ENCODE results near the gene ASXL3. TPM values are rescaled to one million over a fixed set of nuclear protein-coding genes. Genes with fewer than 3 reads are reported as not detected.

Gene ASXL3
- total RNA-seq, 1 donor from 2014 or later: 1.3 TPM

DNA sequence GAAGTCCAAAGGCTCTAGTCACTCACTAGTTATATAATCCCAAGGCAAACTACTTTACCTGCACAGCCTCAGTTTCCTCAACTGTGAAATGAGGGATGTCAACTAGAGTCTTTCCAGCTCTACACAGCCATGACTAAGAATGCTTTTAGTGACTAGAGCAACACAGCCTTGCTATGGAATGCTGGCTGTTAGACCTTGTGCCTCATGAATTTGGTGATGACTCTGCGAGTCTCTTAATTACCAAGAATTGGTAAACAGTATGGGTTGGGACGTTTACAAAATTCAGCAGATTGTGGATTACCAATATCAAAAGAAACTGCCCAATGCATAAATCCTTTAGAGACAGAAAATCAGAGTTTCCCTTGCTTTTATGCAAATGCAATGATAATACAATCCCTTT, 163.7 kb downstream of the ASXL3 start:
- intact Hi-C loops (cut with DNase I): no loop called here
- TF ChIP-seq, protein P1, sequence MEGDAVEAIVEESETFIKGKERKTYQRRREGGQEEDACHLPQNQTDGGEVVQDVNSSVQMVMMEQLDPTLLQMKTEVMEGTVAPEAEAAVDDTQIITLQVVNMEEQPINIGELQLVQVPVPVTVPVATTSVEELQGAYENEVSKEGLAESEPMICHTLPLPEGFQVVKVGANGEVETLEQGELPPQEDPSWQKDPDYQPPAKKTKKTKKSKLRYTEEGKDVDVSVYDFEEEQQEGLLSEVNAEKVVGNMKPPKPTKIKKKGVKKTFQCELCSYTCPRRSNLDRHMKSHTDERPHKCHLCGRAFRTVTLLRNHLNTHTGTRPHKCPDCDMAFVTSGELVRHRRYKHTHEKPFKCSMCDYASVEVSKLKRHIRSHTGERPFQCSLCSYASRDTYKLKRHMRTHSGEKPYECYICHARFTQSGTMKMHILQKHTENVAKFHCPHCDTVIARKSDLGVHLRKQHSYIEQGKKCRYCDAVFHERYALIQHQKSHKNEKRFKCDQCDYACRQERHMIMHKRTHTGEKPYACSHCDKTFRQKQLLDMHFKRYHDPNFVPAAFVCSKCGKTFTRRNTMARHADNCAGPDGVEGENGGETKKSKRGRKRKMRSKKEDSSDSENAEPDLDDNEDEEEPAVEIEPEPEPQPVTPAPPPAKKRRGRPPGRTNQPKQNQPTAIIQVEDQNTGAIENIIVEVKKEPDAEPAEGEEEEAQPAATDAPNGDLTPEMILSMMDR (IDR thresholded peaks at IDR 0.05): no peak
- DNase-seq (no peak), ATAC-seq (no peak)
- H3K4me3 ChIP-seq: no peak overlapping the region
- H3K36me3 ChIP-seq: no peaks in the 10 kb centered on the region
- no peaks in the 10 kb centered on the region for H3K27me3 ChIP-seq
- no peaks in the 10 kb centered on the region for H3K9me3 ChIP-seq
- H3K27ac ChIP-seq: no peak overlapping the region
- no peaks in the 10 kb centered on the region for H3K4me1 ChIP-seq

GRCh38 chr18:33744032-33744697, 166.1 kb downstream of the ASXL3 start:
- ATAC-seq: no peak
- no peaks in the 10 kb centered on the region for H3K4me1 ChIP-seq

GRCh38 chr18:33745151-33745795, 167.3 kb downstream of the ASXL3 start:
- no peaks in the 10 kb centered on the region for H3K4me1 ChIP-seq
- TF ChIP-seq, protein P1 (IDR thresholded peaks at IDR 0.05): no peak
- H3K36me3 ChIP-seq: no peaks in the 10 kb centered on the region
- ATAC-seq: no peak
- no peak overlapping the region for H3K27ac ChIP-seq
- H3K27me3 ChIP-seq: no peaks in the 10 kb centered on the region
- H3K9me3 ChIP-seq: no peaks in the 10 kb centered on the region
- no peak for DNase-seq
- intact Hi-C loops (cut with DNase I): no loop called here
- no peak overlapping the region for H3K4me3 ChIP-seq

More at GRCh38 chr18:33744032-33744697, 166.1 kb downstream of the ASXL3 start:
- no peak overlapping the region for H3K4me3 ChIP-seq
- H3K36me3 ChIP-seq: no peaks in the 10 kb centered on the region
- H3K27ac ChIP-seq: no peak overlapping the region
- H3K9me3 ChIP-seq: no peaks in the 10 kb centered on the region
- no peaks in the 10 kb centered on the region for H3K27me3 ChIP-seq
- no peak for DNase-seq
- intact Hi-C loops (cut with DNase I): no loop called here
- TF ChIP-seq, protein P1 (IDR thresholded peaks at IDR 0.05): no peak

- no peaks in the 10 kb centered on the region for H3K36me3 ChIP-seq
- intact Hi-C loops (cut with DNase I): no loop called here
- no peak for DNase-seq
- no peaks in the 10 kb centered on the region for H3K27me3 ChIP-seq
- no peak overlapping the region for H3K4me3 ChIP-seq
- no peak overlapping the region for H3K27ac ChIP-seq
- no peaks in the 10 kb centered on the region for H3K9me3 ChIP-seq
- no peaks in the 10 kb centered on the region for H3K4me1 ChIP-seq
- no peak for ATAC-seq
- TF ChIP-seq, protein P1 (IDR thresholded peaks at IDR 0.05): no peak
Observed at GRCh38 chr18:33745871-33746545, 168.0 kb downstream of the ASXL3 start.

DNA sequence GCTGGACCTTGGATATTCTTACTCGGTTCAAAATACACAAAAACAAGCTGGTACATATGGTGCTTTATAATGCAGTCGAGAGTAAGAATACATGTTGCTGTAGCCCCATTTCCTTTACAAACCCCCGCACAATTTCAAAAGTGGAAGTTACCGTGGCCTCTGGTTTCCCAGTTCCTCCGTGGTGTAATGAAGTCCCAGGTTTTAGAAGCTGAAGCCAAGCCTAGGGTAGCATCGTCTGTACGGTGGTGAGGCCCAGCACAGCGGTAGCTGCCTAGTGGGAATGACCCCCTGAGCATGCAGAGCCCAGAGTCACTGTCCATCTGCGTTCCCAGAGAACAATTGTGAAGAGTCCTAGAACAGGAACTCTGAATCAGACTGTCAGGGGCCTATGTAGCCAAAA, 171.8 kb downstream of the ASXL3 start:
- TF ChIP-seq, protein P1 (IDR thresholded peaks at IDR 0.05): no peak
- Histone ChIP-seq H3K27me3 (no peaks in the 10 kb centered on the region), H3K27ac (no peak overlapping the region), H3K4me1 (no peaks in the 10 kb centered on the region), H3K36me3 (no peaks in the 10 kb centered on the region), H3K4me3 (no peak overlapping the region), H3K9me3 (no peaks in the 10 kb centered on the region)
- DNase-seq: no peak
- intact Hi-C loops (cut with DNase I): no loop called here
- no peak for ATAC-seq

All from upper lobe of right lung (tissue), 1 donor.